Activated T-helper 1 cell treated with anti-CD3 and anti-CD28 coated beads, Interleukin-2, amount 50 U/mL, for 16 hours (primary cell): Measurements from ENCODE around the gene NFAM1.

Source experiments
- DNase-seq, 2 donors: peaks; one replicate each; pipeline ENCODE4 v3.0.0-alpha.2; 2020; ENCODE audit warnings: low read depth in 1 of 2, low spot score in 1 of 2

Gene NFAM1

GRCh38 chr22:42361523-42361922, 70.7 kb downstream of the NFAM1 start:
- DNase-seq: no peak

GRCh38 chr22:42360348-42360747, 71.9 kb downstream of the NFAM1 start:
- DNase-seq: no peak

- no peak for DNase-seq
These were observed 73.3 kb downstream of the NFAM1 start for GRCh38 chr22:42358643-42359558.

- DNase-seq: no peak
These were observed 74.4 kb downstream of the NFAM1 start for GRCh38 chr22:42357634-42358296.

GRCh38 chr22:42357221-42357620, 75.0 kb downstream of the NFAM1 start:
- no peak for DNase-seq

GRCh38 chr22:42356533-42356932, 75.7 kb downstream of the NFAM1 start:
- no peak for DNase-seq

GRCh38 chr22:42353883-42354727, 78.1 kb downstream of the NFAM1 start:
- no peak for DNase-seq

GRCh38 chr22:42350373-42350772, 81.8 kb downstream of the NFAM1 start:
- DNase-seq: no peak

- DNase-seq: no peak
These were observed 84.8 kb downstream of the NFAM1 start for GRCh38 chr22:42347281-42347824.

- no peak for DNase-seq
These were observed 85.5 kb downstream of the NFAM1 start for GRCh38 chr22:42346722-42347121.

- DNase-seq: no peak
These were observed 86.7 kb downstream of the NFAM1 start for GRCh38 chr22:42345458-42345857.

GRCh38 chr22:42344361-42344905, 87.8 kb downstream of the NFAM1 start:
- DNase-seq: no peak

GRCh38 chr22:42343531-42344081, 88.6 kb downstream of the NFAM1 start:
- no peak for DNase-seq

GRCh38 chr22:42343121-42343454, 89.1 kb downstream of the NFAM1 start:
- no peak for DNase-seq

- no peak for DNase-seq
These were observed 89.6 kb downstream of the NFAM1 start for GRCh38 chr22:42342426-42343120.

- no peak for DNase-seq
These were observed 90.4 kb downstream of the NFAM1 start for GRCh38 chr22:42341779-42342178.

- DNase-seq: no peak
These were observed 91.3 kb downstream of the NFAM1 start for GRCh38 chr22:42340829-42341383.

- DNase-seq: no peak
These were observed 92.1 kb downstream of the NFAM1 start for GRCh38 chr22:42340150-42340549.

GRCh38 chr22:42338479-42338878, 93.7 kb downstream of the NFAM1 start:
- no peak for DNase-seq

- DNase-seq: no peak
These were observed 94.8 kb downstream of the NFAM1 start for GRCh38 chr22:42337356-42337755.
